Adrenal gland (tissue), 5 donors: Measurements from ENCODE around the gene ATF6.

Experiments
- POLR2A ChIP-seq, 2 donors: fragments of 450-650 bp; IDR thresholded peaks; one replicate each; pipeline ENCODE4 v1.6.1; 2017; ENCODE audit warnings: antibody characterized with exemption in 2 of 2, mild to moderate bottlenecking in 2 of 2, moderate library complexity in 1 of 2
- TF ChIP-seq, protein P1 (sequence below), 6 experiments: fragments of 450-650 bp in 4 of 6; fragments of 200-600 bp in 2 of 6; sonication (generic) in 1 of 6; IDR thresholded peaks; 1 replicate in 5 of 6; 2 replicates in 1 of 6; pipeline versions ENCODE4 v1.5.1 to v1.8.0; 2016 to 2021; ENCODE audit warnings: antibody characterized with exemption in 6 of 6, mild to moderate bottlenecking in 2 of 6, moderate library complexity in 1 of 6
- donor health status: DM: no; HTN: no; CAD: no.

DNA sequence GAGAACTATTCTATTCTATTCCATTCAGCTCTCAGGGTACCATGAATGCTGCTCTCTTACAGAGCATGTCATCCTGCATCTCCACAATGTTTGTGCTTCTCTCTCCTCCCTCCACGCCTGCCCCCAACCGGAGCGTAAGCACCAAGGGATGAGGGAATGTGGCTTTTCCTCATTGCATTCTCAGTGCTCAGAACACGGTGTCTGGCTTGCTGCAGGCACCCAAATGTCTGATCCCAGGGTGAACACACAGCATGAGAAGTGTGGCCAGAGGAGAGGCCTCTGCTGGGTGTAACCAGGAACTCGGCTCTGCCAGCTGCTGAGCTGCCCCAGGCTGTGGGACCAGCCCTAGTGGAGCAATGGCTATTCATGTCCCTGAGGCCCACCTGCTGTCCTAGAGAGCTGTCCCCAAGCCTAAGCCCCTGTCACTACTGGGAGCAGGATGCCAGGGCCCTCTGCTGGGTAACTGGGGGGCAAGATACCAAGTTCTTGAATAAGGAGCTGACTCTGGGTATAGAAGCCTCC is 219.2 kb downstream of the ATF6 start:
- TF ChIP-seq, protein P1, sequence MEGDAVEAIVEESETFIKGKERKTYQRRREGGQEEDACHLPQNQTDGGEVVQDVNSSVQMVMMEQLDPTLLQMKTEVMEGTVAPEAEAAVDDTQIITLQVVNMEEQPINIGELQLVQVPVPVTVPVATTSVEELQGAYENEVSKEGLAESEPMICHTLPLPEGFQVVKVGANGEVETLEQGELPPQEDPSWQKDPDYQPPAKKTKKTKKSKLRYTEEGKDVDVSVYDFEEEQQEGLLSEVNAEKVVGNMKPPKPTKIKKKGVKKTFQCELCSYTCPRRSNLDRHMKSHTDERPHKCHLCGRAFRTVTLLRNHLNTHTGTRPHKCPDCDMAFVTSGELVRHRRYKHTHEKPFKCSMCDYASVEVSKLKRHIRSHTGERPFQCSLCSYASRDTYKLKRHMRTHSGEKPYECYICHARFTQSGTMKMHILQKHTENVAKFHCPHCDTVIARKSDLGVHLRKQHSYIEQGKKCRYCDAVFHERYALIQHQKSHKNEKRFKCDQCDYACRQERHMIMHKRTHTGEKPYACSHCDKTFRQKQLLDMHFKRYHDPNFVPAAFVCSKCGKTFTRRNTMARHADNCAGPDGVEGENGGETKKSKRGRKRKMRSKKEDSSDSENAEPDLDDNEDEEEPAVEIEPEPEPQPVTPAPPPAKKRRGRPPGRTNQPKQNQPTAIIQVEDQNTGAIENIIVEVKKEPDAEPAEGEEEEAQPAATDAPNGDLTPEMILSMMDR (IDR thresholded peaks at IDR 0.05) = no peak
- TF ChIP-seq POLR2A (IDR thresholded peaks at IDR 0.05) = no peak
